Astrocyte (in vitro differentiated cells and primary cell): ENCODE data around the gene KLF15. TPM values are rescaled to one million over a fixed set of nuclear protein-coding genes. Genes with fewer than 3 reads are reported as not detected.

Experiments used
- DNase-seq: peaks from one replicate; pipeline ENCODE4 v3.0.0-alpha.2; 2010; ENCODE audit warnings: low read depth
- FAIRE-seq: peaks from 2 replicates; lab custom pipeline; 2011; peaks lifted over from hg19 to GRCh38; lab: Jason Lieb, UNC
- H2AFZ ChIP-seq: 2 replicates; pipeline ENCODE4 v1.6.0; 2012; ENCODE audit warnings: low read depth, low read length, inconsistent platforms
- H3K27ac ChIP-seq: 2 replicates; pipeline ENCODE4 v1.5.1; 2011; ENCODE audit warnings: low read depth, low read length, inconsistent platforms
- H3K27me3 ChIP-seq: 2 replicates; pipeline ENCODE4 v1.6.0; 2011; ENCODE audit warnings: low read length, inconsistent platforms; ENCODE audit not compliant: insufficient read depth
- H3K36me3 ChIP-seq: 2 replicates; pipeline ENCODE4 v1.5.1; 2011; ENCODE audit warnings: low read length, inconsistent platforms; ENCODE audit not compliant: insufficient read depth
- H3K4me1 ChIP-seq: 2 replicates; pipeline ENCODE4 v1.5.1; 2011; ENCODE audit warnings: low read length, inconsistent platforms; ENCODE audit not compliant: insufficient read depth
- H3K4me2 ChIP-seq: 2 replicates; pipeline ENCODE4 v1.6.0; 2012; ENCODE audit warnings: low read length, inconsistent platforms
- H3K4me3 ChIP-seq: 2 replicates; pipeline ENCODE4 v1.5.1; 2011; ENCODE audit warnings: low read depth, mild to moderate bottlenecking, low read length, inconsistent platforms; ENCODE audit not compliant: insufficient read depth
- H3K79me2 ChIP-seq: 2 replicates; pipeline ENCODE4 v1.6.0; 2012; ENCODE audit warnings: mild to moderate bottlenecking, low read length, inconsistent platforms; ENCODE audit not compliant: insufficient read depth
- H3K9ac ChIP-seq: 2 replicates; pipeline ENCODE4 v1.6.0; 2012; ENCODE audit warnings: mild to moderate bottlenecking, low read length, inconsistent platforms
- H3K9me3 ChIP-seq: 2 replicates; pipeline ENCODE4 v1.5.1; 2012; ENCODE audit warnings: low read depth, mild to moderate bottlenecking, low read length, inconsistent platforms; ENCODE audit not compliant: insufficient read depth
- H4K20me1 ChIP-seq: 2 replicates; pipeline ENCODE4 v1.6.0; 2012; ENCODE audit warnings: low read length, inconsistent platforms; ENCODE audit not compliant: insufficient read depth
- H3K27ac Mint-ChIP-seq: one replicate; pipeline ENCODE4 v1.8.0; 2021; ENCODE audit warnings: mild to moderate bottlenecking, mixed read lengths; ENCODE audit not compliant: unreplicated experiment
- H3K27me3 Mint-ChIP-seq: one replicate; pipeline ENCODE4 v1.8.0; 2021; ENCODE audit warnings: low read depth, mixed read lengths; ENCODE audit not compliant: unreplicated experiment
- H3K36me3 Mint-ChIP-seq: one replicate; pipeline ENCODE4 v1.8.0; 2021; ENCODE audit warnings: low read depth, mixed read lengths; ENCODE audit not compliant: unreplicated experiment
- H3K4me1 Mint-ChIP-seq: one replicate; pipeline ENCODE4 v1.8.0; 2021; ENCODE audit warnings: low read depth, mixed read lengths; ENCODE audit not compliant: unreplicated experiment
- H3K4me3 Mint-ChIP-seq: one replicate; pipeline ENCODE4 v1.8.0; 2021; ENCODE audit warnings: mild to moderate bottlenecking, moderate library complexity, mixed read lengths; ENCODE audit not compliant: unreplicated experiment
- H3K9me3 Mint-ChIP-seq: one replicate; pipeline ENCODE4 v1.8.0; 2021; ENCODE audit warnings: mild to moderate bottlenecking, mixed read lengths; ENCODE audit not compliant: unreplicated experiment
- EZH2 ChIP-seq: IDR thresholded peaks from 2 replicates; pipeline ENCODE4 v1.6.1; 2012; ENCODE audit warnings: mild to moderate bottlenecking, low read length, inconsistent platforms; ENCODE audit not compliant: insufficient read depth
- total RNA-seq: library from RNA; stranded (reverse); gene quantifications from 2 replicates; pipeline ENCODE4 v1.2.1, GENCODE V29; 2021
- TF ChIP-seq, protein P1 (sequence below): IDR thresholded peaks from 2 replicates; pipeline ENCODE4 v1.5.1; 2011; ENCODE audit warnings: low read depth, mild to moderate bottlenecking, inconsistent platforms, low read length, moderate library complexity; ENCODE audit not compliant: insufficient read depth

KLF15 gene
- total RNA-seq, 1 donor from 2014 or later: 0.34 TPM

DNA sequence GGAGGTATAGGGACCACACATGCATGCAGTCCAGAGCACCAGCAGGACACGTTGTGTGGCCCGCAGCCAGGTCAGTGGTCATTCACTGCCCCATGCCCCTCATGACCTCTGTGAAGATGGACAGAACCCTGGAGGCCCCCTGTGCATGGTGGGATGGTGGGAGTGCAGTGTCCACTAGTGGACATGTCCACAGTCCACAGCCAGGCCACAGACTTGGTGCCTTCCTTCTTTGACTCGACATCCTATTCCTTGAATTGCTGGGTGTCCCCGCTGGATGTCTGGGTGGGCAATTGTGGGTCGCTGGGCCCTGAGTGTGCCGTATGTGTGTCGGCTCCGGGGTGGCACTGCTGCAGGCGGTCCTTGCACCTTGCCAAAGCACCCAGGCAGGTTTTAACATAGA lies 35.7 kb downstream of the KLF15 start:
- Histone ChIP-seq H3K36me3 (no peaks in the 10 kb centered on the region), H3K4me1 (no peaks in the 10 kb centered on the region), H4K20me1 (no peaks in the 10 kb centered on the region), H3K4me2 (no peak overlapping the region), H3K9ac (no peak overlapping the region), H3K79me2 (no peaks in the 10 kb centered on the region), H3K9me3 (no peaks in the 10 kb centered on the region), H3K27ac (no peak overlapping the region), H2AFZ (no peak overlapping the region), H3K27me3 (no peaks in the 10 kb centered on the region), H3K4me3 (no peak overlapping the region)
- Mint-ChIP-seq H3K27ac (no peak overlapping the region), H3K4me1 (no peaks in the 10 kb centered on the region), H3K9me3 (peaks cover 7% of the 10 kb centered on the region), H3K4me3 (no peak overlapping the region), H3K27me3 (peaks cover 30% of the 10 kb centered on the region), H3K36me3 (no peaks in the 10 kb centered on the region)
- FAIRE-seq (no peak), DNase-seq (no peak)
- TF ChIP-seq EZH2: no peak
- TF ChIP-seq, protein P1, sequence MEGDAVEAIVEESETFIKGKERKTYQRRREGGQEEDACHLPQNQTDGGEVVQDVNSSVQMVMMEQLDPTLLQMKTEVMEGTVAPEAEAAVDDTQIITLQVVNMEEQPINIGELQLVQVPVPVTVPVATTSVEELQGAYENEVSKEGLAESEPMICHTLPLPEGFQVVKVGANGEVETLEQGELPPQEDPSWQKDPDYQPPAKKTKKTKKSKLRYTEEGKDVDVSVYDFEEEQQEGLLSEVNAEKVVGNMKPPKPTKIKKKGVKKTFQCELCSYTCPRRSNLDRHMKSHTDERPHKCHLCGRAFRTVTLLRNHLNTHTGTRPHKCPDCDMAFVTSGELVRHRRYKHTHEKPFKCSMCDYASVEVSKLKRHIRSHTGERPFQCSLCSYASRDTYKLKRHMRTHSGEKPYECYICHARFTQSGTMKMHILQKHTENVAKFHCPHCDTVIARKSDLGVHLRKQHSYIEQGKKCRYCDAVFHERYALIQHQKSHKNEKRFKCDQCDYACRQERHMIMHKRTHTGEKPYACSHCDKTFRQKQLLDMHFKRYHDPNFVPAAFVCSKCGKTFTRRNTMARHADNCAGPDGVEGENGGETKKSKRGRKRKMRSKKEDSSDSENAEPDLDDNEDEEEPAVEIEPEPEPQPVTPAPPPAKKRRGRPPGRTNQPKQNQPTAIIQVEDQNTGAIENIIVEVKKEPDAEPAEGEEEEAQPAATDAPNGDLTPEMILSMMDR: no peak

DNA sequence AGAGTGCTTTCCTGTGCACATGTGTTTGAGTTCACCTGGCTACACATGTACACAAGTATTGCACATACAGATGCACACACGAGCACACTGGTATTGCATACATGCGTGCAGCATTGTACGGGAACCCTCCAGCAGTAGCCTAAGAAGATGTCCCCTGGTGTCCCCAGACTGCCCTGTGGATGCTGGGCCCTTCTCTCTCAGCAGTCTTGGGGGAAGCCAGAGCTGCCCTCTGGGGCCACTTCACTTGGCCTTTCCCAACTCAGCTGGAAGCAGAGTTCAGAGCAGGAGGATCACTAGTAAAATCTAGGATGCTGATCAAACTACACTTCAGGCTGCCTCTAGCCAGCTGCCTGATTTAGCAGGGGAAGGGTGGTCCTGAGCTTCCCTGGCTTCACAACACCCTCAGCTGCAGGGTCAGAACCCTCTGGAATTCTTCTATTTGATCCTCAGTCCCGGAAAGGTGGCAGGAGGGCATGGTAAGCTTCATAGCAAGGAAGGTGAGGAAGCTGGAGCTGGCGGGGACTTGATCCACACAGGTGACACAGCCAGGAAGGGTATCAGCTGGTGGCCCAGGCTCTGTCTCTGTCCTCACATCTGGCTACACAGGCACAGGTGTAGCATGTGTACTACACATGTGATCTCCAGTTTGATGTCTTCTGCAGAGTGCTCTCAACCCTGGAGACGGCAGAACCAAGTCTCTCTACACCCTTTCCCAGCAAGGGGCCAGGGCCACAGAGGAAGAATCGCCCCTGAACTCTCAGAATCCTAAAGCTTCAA lies 36.5 kb downstream of the KLF15 start:
- H3K4me2 ChIP-seq: no peak overlapping the region
- H3K27me3 Mint-ChIP-seq: peaks cover 30% of the 10 kb centered on the region
- no peaks in the 10 kb centered on the region for H3K79me2 ChIP-seq
- no peaks in the 10 kb centered on the region for H4K20me1 ChIP-seq
- TF ChIP-seq, protein P1: no peak
- TF ChIP-seq EZH2: no peak
- H3K9me3 ChIP-seq: no peaks in the 10 kb centered on the region
- H3K4me3 ChIP-seq: no peak overlapping the region
- H2AFZ ChIP-seq: no peak overlapping the region
- H3K27ac Mint-ChIP-seq: no peak overlapping the region
- no peaks in the 10 kb centered on the region for H3K36me3 Mint-ChIP-seq
- no peaks in the 10 kb centered on the region for H3K4me1 ChIP-seq
- H3K36me3 ChIP-seq: no peaks in the 10 kb centered on the region
- no peaks in the 10 kb centered on the region for H3K27me3 ChIP-seq
- H3K4me1 Mint-ChIP-seq: no peaks in the 10 kb centered on the region
- H3K4me3 Mint-ChIP-seq: no peak overlapping the region
- H3K27ac ChIP-seq: no peak overlapping the region
- H3K9ac ChIP-seq: no peak overlapping the region
- peaks cover 6% of the 10 kb centered on the region for H3K9me3 Mint-ChIP-seq
- FAIRE-seq (no peak), DNase-seq (no peak)

DNA sequence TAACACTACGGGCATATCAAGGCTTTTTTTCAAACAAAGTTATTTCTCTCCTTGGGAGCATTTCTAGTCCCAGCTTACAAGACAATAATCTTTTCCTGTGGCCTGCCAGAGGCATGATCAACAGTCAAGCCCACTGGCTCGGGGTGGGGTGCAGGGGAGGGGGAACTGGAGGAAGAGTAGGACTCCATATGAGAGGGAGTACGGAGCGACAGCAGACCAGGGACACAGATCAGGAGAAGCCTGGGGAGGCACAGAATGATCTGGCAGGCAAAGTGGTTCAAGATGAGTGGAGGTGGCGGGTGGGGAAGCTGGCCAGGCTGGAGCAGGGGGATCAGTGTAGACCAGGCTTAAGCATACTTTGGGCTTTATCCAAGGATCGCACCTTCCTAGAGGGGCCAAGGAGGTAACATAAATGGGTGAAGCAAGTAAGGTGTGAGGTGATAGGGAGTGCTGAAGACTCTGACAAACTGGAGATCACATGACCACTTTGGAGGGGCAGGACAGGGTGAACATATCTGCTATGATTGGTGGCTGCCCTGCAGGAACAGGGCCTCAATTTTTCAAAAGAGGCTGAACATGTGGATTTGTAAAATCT lies 37.4 kb downstream of the KLF15 start:
- Mint-ChIP-seq H3K4me1 (no peaks in the 10 kb centered on the region), H3K9me3 (peaks cover 6% of the 10 kb centered on the region), H3K27ac (no peak overlapping the region), H3K36me3 (no peaks in the 10 kb centered on the region), H3K4me3 (no peak overlapping the region), H3K27me3 (peaks cover 35% of the 10 kb centered on the region)
- no peaks in the 10 kb centered on the region for H4K20me1 ChIP-seq
- H3K4me2 ChIP-seq: no peak overlapping the region
- H3K9ac ChIP-seq: no peak overlapping the region
- no peaks in the 10 kb centered on the region for H3K4me1 ChIP-seq
- no peaks in the 10 kb centered on the region for H3K27me3 ChIP-seq
- FAIRE-seq: no peak
- no peaks in the 10 kb centered on the region for H3K79me2 ChIP-seq
- DNase-seq: no peak
- no peak overlapping the region for H3K4me3 ChIP-seq
- TF ChIP-seq, protein P1: no peak
- TF ChIP-seq EZH2: no peak
- no peaks in the 10 kb centered on the region for H3K36me3 ChIP-seq
- H2AFZ ChIP-seq: no peak overlapping the region
- no peaks in the 10 kb centered on the region for H3K9me3 ChIP-seq
- no peak overlapping the region for H3K27ac ChIP-seq
